Neural cell (in vitro differentiated cells): ENCODE data around the gene APOH. TPM values are rescaled to one million over a fixed set of nuclear protein-coding genes. Genes with fewer than 3 reads are reported as not detected.

Experiments
- H2AFZ ChIP-seq: fragments of 200-600, 300-800 bp; sonication (generic), shearing (Covaris generic); 2 replicates; pipeline ENCODE4 v1.6.0; 2014; ENCODE audit warnings: low read depth, mild to moderate bottlenecking, antibody characterized with exemption, low read length, moderate library complexity
- H3F3A ChIP-seq: fragments of 200-600 bp; shearing (Covaris generic); 2 replicates; pipeline ENCODE4 v1.6.1; 2016; ENCODE audit warnings: mild to moderate bottlenecking, moderate library complexity, mixed read lengths, antibody characterized with exemption, low read length; ENCODE audit not compliant: insufficient read depth, poor library complexity, severe bottlenecking
- H3K27ac ChIP-seq: fragments of 200-600, 300-800 bp; sonication (generic), shearing (Covaris generic); 2 replicates; pipeline ENCODE4 v1.5.1; 2014; ENCODE audit warnings: mild to moderate bottlenecking, low read length, moderate library complexity
- H3K27me3 ChIP-seq: fragments of 300-800, 200-600 bp; sonication (generic), shearing (Covaris generic); 2 replicates; pipeline ENCODE4 v1.6.0; 2014; ENCODE audit warnings: mild to moderate bottlenecking, low read depth, low read length, moderate library complexity; ENCODE audit not compliant: insufficient read depth
- H3K36me3 ChIP-seq: fragments of 300-800, 200-600 bp; sonication (generic), shearing (Covaris generic); 2 replicates; pipeline ENCODE4 v1.5.1; 2014; ENCODE audit warnings: mild to moderate bottlenecking, antibody characterized with exemption, low read length, moderate library complexity; ENCODE audit not compliant: insufficient read depth
- H3K4me2 ChIP-seq: fragments of 300-800, 200-600 bp; sonication (generic), shearing (Covaris generic); 2 replicates; pipeline ENCODE4 v1.6.0; 2014; ENCODE audit warnings: mild to moderate bottlenecking, low read length
- H3K4me3 ChIP-seq: fragments of 300-800, 200-600 bp; sonication (generic), shearing (Covaris generic); 2 replicates; pipeline ENCODE4 v1.5.1; 2014; ENCODE audit warnings: mild to moderate bottlenecking, low read length, moderate library complexity
- H3K79me2 ChIP-seq: fragments of 200-600 bp; shearing (Covaris generic); replicated peaks from 2 replicates; pipeline ENCODE4 v1.6.0; 2014; ENCODE audit warnings: mild to moderate bottlenecking, low read length, moderate library complexity; ENCODE audit not compliant: insufficient read depth
- H3K9ac ChIP-seq: fragments of 300-800, 200-600 bp; sonication (generic), shearing (Covaris generic); 2 replicates; pipeline ENCODE4 v1.6.1; 2016; ENCODE audit warnings: mild to moderate bottlenecking, low read length, mixed read lengths
- H3K9me2 ChIP-seq: fragments of 200-600 bp; shearing (Covaris generic); 2 replicates; pipeline ENCODE4 v1.6.1; 2016; ENCODE audit warnings: mild to moderate bottlenecking, low read length, mixed read lengths; ENCODE audit not compliant: insufficient read depth
- H3K9me3 ChIP-seq: fragments of 200-600, 300-800 bp; sonication (generic), shearing (Covaris generic); 2 replicates; pipeline ENCODE4 v1.6.1; 2016; ENCODE audit warnings: mild to moderate bottlenecking, mixed run types, low read length, moderate library complexity, mixed read lengths
- H4K20me1 ChIP-seq: fragments of 200-600 bp; shearing (Covaris generic); 2 replicates; pipeline ENCODE4 v1.6.1; 2016; ENCODE audit warnings: mild to moderate bottlenecking, mixed run types; ENCODE audit not compliant: insufficient read depth
- EP300 ChIP-seq: fragments of 450-650 bp; conservative IDR thresholded peaks from 2 replicates; pipeline ENCODE4 v1.6.1; 2014; ENCODE audit warnings: antibody characterized with exemption, mild to moderate bottlenecking, moderate library complexity; ENCODE audit not compliant: poor library complexity, severe bottlenecking
- EZH2 ChIP-seq: fragments of 200-600, 300-800 bp; shearing (Covaris generic), sonication (generic); IDR thresholded peaks from 2 replicates; pipeline ENCODE4 v1.6.1; 2014; ENCODE audit warnings: antibody characterized with exemption, low read length, borderline replicate concordance, mild to moderate bottlenecking; ENCODE audit not compliant: insufficient read depth, poor library complexity, severe bottlenecking
- MXI1 ChIP-seq: fragments of 450-650 bp; conservative IDR thresholded peaks from 2 replicates; pipeline ENCODE4 v1.6.1; 2014; ENCODE audit warnings: antibody characterized with exemption, mild to moderate bottlenecking; ENCODE audit not compliant: poor library complexity, severe bottlenecking
- POLR2AphosphoS5 ChIP-seq: IDR thresholded peaks from 2 replicates; pipeline ENCODE4 v1.6.1; 2012
- RAD21 ChIP-seq: fragments of 450-650 bp; conservative IDR thresholded peaks from 2 replicates; pipeline ENCODE4 v1.6.1; 2014; ENCODE audit warnings: antibody characterized with exemption, mild to moderate bottlenecking, moderate library complexity
- SMC3 ChIP-seq: fragments of 450-650 bp; conservative IDR thresholded peaks from 2 replicates; pipeline ENCODE4 v1.6.1; 2014; ENCODE audit warnings: antibody characterized with exemption, mild to moderate bottlenecking, moderate library complexity; ENCODE audit not compliant: poor library complexity
- TAF1 ChIP-seq: IDR thresholded peaks from 2 replicates; pipeline ENCODE4 v1.6.1; 2012; ENCODE audit warnings: low read depth
- polyA plus RNA-seq: library from polyadenylated mRNA; depleted of rRNA; stranded (reverse); fragments of >200 nt; gene quantifications from 2 replicates; pipeline ENCODE4 v1.2.3, GENCODE V29; 2014
- TF ChIP-seq, protein P1 (sequence below): IDR thresholded peaks from 2 replicates; pipeline ENCODE4 v1.6.1; 2012; ENCODE audit warnings: borderline replicate concordance
- TF ChIP-seq, protein P2 (sequence below): fragments of 450-650 bp; IDR thresholded peaks from 2 replicates; pipeline ENCODE4 v1.5.1; 2014; ENCODE audit warnings: antibody characterized with exemption, mild to moderate bottlenecking, moderate library complexity; ENCODE audit not compliant: poor library complexity, severe bottlenecking

Gene APOH
- polyA plus RNA-seq, 1 donor from 2014 or later = not detected

DNA sequence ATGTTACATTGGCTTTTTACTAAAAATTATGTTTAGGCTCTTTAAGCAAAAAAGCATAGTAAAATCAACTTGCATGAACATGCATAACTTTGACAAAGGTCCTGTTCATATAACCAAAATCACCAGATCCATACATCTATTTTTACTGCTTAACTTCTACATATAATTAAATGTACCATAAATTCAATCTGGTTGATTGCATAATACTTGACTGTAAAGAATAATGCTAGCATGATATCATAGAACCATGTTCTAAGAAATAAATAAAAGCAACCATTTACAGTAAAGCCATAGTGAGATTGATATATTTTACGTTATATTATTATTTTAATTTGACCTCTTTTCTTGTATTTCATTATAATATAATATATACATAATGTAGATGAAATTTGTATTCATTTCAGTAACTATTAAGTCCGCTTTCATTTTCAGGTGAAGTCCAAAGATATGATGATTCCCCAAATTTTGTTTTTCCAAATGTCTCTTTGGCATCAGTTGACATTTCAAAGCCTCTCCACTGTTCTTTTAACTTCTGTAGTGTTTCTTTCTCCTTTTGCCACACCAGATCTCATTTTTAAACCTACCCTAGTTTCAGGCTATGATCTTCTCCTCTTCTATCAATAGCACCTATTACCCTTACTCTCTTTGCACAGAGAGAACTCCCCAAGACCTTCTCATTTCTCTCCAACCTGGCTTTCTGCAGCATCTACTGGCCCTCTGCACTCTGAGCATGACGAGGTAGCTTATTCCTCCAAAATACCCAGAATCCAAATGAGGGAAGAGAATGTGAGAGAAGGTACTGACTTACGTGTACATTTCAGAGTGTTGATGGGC lies 1.8 kb downstream of the APOH start:
- no peak overlapping the region for H2AFZ ChIP-seq
- no peaks in the 10 kb centered on the region for H3K79me2 ChIP-seq
- no peaks in the 10 kb centered on the region for H3K36me3 ChIP-seq
- no peak overlapping the region for H3K4me2 ChIP-seq
- no peaks in the 10 kb centered on the region for H3K9me3 ChIP-seq
- TF ChIP-seq RAD21 (no peak), SMC3 (no peak), TAF1 (no peak), EZH2 (no peak)
- TF ChIP-seq, protein P1, sequence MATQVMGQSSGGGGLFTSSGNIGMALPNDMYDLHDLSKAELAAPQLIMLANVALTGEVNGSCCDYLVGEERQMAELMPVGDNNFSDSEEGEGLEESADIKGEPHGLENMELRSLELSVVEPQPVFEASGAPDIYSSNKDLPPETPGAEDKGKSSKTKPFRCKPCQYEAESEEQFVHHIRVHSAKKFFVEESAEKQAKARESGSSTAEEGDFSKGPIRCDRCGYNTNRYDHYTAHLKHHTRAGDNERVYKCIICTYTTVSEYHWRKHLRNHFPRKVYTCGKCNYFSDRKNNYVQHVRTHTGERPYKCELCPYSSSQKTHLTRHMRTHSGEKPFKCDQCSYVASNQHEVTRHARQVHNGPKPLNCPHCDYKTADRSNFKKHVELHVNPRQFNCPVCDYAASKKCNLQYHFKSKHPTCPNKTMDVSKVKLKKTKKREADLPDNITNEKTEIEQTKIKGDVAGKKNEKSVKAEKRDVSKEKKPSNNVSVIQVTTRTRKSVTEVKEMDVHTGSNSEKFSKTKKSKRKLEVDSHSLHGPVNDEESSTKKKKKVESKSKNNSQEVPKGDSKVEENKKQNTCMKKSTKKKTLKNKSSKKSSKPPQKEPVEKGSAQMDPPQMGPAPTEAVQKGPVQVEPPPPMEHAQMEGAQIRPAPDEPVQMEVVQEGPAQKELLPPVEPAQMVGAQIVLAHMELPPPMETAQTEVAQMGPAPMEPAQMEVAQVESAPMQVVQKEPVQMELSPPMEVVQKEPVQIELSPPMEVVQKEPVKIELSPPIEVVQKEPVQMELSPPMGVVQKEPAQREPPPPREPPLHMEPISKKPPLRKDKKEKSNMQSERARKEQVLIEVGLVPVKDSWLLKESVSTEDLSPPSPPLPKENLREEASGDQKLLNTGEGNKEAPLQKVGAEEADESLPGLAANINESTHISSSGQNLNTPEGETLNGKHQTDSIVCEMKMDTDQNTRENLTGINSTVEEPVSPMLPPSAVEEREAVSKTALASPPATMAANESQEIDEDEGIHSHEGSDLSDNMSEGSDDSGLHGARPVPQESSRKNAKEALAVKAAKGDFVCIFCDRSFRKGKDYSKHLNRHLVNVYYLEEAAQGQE = no peak
- no peak overlapping the region for H3K27ac ChIP-seq
- no peaks in the 10 kb centered on the region for H3K9me2 ChIP-seq
- no peak overlapping the region for H3K4me3 ChIP-seq
- H3F3A ChIP-seq = no peaks in the 10 kb centered on the region
- no peaks in the 10 kb centered on the region for H4K20me1 ChIP-seq
- H3K27me3 ChIP-seq = no peaks in the 10 kb centered on the region
- no peak overlapping the region for H3K9ac ChIP-seq

DNA sequence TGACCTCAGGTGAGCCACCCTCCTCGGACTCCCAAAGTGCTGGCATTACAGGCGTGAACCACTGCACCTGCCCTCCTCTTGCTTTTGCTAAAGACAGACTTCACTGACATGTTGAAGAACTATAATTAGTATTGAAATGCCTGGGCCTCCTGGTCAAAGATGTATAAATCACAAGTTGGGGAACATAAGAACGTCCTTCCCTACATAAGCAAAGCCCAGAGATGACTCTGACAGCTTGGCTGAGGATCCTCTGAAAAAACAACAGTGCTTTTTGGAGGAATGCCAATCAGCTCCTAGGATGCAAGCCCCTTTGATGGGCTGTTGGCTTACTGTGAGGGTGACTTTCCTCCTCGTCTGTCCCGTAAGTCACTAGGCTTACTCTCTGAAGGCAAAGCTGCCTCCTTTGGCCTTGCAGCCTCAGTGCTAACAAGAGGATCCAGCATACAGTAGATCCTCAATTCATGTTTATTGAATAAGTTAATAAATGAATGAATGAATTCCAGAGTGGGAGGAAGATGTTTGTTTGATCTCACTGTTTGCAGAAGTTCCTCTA lies 6.3 kb downstream of the APOH start:
- Histone ChIP-seq H4K20me1 (no peaks in the 10 kb centered on the region), H3K36me3 (no peaks in the 10 kb centered on the region), H3K4me2 (no peak overlapping the region), H3K79me2 (no peaks in the 10 kb centered on the region), H3K27me3 (no peaks in the 10 kb centered on the region), H3F3A (no peaks in the 10 kb centered on the region), H3K9me2 (no peaks in the 10 kb centered on the region), H3K9me3 (no peaks in the 10 kb centered on the region), H3K27ac (no peak overlapping the region), H2AFZ (no peak overlapping the region), H3K9ac (no peak overlapping the region), H3K4me3 (no peak overlapping the region)
- TF ChIP-seq, protein P1 = no peak
- TF ChIP-seq RAD21 = no peak
- TF ChIP-seq EP300 = no peak
- no peak for TF ChIP-seq POLR2AphosphoS5
- TF ChIP-seq, protein P2, sequence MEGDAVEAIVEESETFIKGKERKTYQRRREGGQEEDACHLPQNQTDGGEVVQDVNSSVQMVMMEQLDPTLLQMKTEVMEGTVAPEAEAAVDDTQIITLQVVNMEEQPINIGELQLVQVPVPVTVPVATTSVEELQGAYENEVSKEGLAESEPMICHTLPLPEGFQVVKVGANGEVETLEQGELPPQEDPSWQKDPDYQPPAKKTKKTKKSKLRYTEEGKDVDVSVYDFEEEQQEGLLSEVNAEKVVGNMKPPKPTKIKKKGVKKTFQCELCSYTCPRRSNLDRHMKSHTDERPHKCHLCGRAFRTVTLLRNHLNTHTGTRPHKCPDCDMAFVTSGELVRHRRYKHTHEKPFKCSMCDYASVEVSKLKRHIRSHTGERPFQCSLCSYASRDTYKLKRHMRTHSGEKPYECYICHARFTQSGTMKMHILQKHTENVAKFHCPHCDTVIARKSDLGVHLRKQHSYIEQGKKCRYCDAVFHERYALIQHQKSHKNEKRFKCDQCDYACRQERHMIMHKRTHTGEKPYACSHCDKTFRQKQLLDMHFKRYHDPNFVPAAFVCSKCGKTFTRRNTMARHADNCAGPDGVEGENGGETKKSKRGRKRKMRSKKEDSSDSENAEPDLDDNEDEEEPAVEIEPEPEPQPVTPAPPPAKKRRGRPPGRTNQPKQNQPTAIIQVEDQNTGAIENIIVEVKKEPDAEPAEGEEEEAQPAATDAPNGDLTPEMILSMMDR = no peak
- no peak for TF ChIP-seq EZH2
- TF ChIP-seq MXI1 = no peak
- TF ChIP-seq TAF1 = no peak
- no peak for TF ChIP-seq SMC3
